HG02571 (cell line): ENCODE data around the gene RHOBTB3.
"Not testable (repeated sequence)": the region's sequence is repeated elsewhere in the genome, so short reads cannot be mapped to it uniquely, and the experiment has no call there.

Experiments
- ATAC-seq: cut with Tn5 transposase; IDR thresholded peaks from one replicate; pipeline ENCODE4 v1.9.1; 2021; ENCODE audit warnings: mild to moderate bottlenecking, moderate library complexity; ENCODE audit not compliant: unreplicated experiment

Gene RHOBTB3

DNA sequence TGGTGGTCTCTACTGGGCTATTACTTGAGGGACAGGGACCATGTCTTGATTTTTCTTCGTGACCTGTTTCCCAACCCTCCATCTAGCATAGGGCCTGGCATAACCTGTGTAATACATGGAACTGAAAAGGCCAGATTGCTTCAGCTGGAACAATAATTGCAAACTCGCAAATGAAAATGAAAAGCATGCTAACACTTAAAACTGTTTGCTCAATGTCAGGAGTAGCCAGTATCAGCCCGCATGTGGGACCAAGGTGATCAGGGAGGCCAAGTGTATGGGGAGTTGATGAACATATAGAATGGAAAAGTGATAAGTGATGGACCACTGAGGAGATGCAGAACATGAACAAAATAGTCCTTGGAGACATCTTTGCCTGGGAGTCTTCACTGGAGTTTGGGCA lies 66.2 kb downstream of the RHOBTB3 start:
- ATAC-seq, result no peak

DNA sequence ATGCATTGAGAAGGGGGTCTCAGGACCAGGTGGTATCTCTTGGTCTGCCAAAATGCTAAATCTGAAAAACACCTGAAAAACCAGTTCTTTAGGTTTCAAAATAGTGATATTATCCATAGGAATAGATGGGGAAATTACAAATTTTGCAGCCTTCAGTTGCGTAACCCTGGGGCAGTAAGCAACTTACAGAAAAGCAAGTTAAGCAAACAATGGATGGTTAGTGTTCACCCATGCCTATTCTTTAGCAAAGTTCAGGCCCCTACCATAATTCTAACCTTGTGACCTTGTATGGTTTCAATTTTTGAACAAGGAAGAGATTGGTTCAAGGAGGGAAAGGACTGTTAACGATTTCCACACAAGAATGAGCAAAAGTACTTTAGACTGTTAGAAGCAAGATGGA lies 66.9 kb downstream of the RHOBTB3 start:
- no peak for ATAC-seq

- no peak for ATAC-seq
These were observed 67.4 kb downstream of the RHOBTB3 start for GRCh38 chr5:95798545-95798944.

DNA sequence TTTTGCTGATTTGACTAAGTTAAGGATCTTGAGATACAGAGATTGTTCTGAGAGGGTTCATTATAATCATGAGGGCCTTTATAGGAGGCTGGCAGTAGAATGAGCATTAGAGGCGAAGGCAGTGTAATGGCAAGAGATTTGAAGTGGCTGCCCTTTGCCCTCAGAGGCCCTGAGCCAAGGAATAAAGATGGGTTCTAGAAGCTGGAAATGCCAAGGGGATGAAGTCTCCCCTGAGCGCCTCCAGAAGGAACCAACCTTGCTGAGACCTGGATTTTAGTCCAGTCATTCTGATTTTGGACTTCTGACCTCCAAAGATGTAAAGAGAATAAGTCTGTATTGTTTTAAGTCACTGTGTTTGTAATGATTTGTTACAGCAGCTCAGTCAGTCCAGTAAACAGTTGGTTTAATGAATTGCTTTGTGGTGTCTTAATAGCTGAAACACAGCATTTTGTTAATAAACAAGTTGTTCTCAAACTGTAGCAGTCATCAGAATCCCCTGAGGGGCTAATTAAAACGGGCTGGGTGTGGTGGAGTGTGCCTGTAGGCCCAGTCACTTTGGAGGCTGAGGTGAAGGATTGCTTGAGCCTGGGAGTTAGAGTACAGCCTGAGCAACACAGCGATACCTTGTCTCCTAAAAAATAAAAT lies 68.2 kb downstream of the RHOBTB3 start:
- no peak for ATAC-seq

DNA sequence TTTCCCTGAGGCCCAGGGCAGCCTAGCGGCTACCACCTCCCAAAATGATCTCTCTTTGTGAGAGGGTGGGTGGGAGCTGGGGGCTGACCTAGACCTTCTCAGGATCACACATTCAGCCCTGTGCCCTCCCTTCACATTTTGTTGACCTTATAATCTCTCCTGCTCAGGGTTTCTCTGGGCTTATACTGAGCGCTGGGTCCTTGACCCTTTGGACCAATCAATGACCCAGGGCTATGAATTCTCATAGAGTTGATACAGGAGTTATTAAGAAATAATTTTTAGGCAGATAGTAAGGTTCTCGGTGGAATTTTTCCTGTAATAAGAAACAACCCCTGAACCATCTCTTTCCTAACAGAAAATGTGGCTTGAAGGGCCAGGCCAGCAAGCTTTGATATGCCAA lies 69.4 kb downstream of the RHOBTB3 start:
- ATAC-seq, result no peak

GRCh38 chr5:95801532-95801931 lies 70.4 kb downstream of the RHOBTB3 start:
- no peak for ATAC-seq

DNA sequence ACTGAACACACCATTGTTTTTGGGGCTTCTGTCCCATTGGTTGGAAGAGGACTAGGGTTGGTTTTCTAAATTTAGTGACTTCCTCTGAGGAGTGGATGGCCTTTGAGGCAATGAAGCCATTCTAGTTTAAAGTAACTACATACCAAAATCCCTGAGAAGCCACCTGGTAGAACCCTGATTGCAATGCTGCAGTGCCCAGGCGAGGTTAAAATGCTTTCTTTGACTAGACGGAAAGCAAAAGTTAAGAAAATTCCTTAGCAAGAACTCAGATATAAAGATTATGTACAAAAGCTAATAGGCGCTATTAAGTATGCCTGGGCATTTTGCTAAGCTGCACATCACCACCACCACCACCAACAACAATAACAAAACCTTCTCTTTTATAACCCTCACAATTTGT lies 70.8 kb downstream of the RHOBTB3 start:
- ATAC-seq, result no peak

DNA sequence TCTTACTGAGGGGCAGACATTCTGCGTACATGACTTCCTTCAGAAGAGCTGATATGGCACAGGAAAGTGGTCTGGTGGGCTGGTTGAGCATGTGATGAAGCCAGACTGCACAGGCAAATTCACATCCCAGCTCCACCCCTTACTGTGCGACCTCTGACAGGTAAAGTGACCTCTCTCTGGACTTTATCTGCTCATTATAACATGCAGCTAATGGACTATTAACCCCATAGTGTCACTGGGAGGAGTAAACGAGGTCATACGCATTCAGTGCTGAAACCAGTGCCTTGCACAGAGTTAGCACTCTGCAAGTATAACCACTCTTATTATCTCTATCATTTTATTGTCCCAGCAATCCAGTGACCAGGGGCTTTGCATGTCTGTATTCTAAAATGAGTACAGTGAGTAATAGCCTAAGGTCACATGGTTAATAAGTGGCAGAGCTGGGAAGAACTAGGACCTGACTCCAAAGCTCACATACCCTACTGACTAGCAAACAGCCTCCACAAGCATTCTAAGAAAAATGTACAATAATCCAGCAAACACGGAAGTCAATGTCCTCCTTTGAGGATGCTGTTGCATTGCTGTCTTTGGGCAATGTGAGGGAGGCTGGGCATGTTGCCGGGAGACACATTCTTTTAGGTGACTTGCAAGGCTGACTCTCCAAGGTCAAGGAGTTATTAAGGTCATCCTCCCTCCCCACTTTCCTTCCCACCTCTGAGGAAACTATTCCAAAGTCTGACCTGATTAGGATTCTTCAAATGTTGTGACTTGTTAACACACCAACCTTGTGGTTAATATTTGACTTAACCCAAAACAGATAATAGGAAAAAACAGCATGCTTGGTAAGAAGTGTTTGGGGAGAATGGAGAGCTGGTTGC lies 72.4 kb downstream of the RHOBTB3 start:
- ATAC-seq, result no peak

DNA sequence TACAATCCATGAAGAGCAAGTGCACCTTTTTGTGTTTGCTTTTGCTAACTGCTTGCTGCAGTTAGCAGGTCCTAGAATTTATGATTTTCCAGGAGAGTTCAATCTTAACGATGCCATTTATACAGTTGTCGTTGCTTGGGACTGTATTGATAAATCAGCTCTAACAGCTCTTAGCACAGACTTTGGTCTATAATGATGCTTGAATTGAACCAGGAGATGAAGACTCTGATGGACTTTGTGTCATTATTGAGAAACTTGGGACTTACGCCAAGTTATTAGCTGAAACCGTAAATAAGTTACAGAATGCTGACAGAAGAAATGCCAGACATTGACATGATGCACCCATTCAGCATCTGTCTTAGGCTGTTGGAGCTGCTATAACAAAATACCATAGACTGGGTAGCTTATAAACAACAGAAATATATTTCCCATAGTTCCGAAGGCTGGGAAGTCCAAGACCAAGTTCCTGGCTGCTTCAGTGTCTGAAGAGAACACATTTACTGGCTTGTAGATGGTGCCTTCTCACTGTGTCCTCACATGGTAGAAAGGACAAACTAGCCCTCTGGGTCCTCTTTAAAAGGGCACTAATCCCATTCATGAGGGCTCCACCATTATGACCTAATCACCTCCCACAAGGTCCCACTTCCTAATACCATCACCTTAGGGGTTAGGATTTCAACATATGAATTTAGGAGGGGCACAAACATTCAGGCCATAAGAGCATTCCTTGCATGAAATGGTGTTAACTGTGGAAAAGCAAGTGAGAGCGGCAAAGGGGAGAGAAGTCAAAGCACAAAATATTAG lies 73.8 kb downstream of the RHOBTB3 start:
- ATAC-seq, result no peak

DNA sequence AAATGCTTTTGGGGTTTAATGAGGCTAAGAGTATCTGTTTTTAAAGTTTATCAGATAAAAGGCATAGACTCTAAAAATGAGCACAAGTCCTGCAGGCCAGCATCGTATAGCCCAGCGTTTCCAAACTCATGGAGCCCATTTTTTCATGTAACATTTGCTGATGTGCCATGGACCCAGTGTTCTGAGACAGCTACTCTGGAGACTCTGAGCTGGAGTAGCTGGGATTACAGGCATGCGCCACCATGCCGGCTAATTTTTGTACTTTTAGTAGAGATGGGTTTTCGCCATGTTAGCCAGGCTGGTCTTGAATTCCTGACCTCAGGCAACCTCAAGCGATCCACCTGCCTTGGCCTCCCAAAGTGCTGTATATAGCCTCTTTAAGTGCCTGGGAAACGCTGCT lies 75.6 kb downstream of the RHOBTB3 start:
- ATAC-seq, result no peak

GRCh38 chr5:95808013-95808685 lies 77.0 kb downstream of the RHOBTB3 start:
- no peak for ATAC-seq

GRCh38 chr5:95808686-95809413 lies 77.7 kb downstream of the RHOBTB3 start:
- peak; percentile 100 for ATAC-seq

DNA sequence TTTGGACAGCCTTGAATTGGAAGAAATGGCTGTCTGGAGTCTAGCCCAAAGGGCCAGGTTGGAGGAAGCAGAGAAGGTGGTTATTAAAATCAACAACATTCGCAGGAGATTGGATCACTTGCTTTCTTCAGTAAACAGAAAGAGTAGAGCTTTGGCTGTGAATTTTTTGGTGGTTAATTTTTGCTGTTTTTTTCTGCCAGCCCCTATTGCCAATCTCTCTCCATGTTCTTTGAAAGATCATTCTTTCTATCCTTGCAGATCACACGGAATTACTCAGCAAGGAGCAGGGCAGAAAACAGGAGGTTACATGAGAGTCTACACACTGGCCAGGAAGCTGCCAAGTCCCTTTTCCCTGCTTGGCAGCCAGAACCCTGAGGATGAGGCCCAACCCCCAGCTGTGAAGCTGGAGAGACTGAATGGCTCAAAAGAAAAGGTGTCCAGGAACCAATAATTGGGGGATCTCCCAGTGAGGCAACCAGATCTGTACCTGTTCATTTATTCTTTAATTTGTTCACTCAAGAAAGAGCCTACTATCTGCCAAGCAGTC lies 78.4 kb downstream of the RHOBTB3 start:
- no peak for ATAC-seq

- no peak for ATAC-seq
These were observed 79.4 kb downstream of the RHOBTB3 start for GRCh38 chr5:95810305-95811125.

- not testable (repeated sequence) for ATAC-seq
These were observed 79.9 kb downstream of the RHOBTB3 start for GRCh38 chr5:95811126-95811423.

DNA sequence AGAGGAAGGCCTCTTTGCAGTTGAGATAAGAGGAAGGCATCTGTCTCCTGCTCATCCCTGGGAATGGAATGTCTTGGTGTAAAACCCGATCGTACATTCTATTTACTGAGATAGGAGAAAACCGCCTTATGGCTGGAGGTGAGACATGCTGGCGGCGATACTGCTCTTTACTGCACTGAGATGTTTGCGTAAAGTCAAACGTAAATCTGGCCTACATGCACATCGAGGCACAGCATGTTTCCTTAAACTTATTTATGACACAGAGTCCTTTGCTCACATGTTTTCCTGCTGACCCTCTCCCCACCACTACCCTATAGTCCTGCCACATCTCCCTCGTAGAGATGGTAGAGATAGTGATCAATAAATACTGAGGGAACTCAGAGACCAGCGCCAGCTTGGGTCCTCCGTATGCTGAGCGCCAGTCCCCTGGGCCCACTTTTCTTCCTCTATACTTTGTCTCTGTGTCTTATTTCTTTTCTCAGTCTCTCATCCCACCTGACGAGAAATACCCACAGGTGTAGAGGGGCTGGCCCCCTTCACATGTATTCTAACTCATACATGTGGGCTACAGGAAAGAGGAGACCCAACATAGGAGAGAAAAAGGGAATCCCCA lies 80.4 kb downstream of the RHOBTB3 start:
- not testable (repeated sequence) for ATAC-seq

GRCh38 chr5:95812074-95812471 lies 80.9 kb downstream of the RHOBTB3 start:
- ATAC-seq, result no peak

DNA sequence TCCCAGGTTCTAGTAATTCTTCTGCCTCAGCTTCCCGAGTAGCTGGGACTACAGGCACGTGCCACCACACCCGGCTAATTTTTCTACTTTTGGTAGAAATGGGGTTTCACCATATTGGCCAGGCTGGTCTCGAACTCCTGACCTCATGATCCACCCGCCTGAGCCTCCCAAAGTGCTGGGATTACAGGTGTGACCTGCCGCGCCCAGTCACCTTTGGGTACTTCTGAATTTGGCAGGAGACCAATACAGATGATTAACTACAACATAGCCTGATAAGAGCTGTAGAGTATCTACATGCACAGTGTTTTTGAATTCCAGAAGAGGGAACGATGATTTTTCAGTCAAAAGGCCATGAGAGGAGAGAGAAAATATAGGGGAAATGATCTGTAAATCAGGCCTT lies 81.9 kb downstream of the RHOBTB3 start:
- not testable (repeated sequence) for ATAC-seq

DNA sequence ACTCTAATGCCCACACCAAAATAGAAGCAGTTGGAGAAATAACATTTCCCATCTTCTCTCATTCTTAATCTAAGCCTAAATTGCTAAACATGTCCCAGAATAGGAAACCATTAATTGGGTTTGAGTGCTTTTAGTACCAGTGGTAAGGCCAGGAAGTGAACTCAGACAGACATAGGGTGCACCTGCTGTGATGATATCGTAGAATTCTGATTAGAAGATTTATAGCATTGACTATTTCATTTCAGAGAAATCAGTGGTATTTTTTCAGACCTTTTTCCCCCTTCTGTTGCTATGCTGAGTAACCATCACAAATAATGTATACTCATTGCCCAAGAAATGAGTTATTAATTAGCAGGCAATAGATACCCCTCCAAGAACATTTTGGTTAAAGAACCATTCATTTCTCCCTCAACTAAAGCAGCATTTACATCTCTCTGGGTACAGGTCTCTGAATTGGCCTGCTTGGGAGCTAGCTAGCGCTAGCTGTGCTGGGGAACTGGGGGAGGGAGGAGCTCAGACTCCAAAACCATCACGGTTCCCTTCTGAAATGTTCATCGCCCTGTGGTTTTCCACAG lies 84.1 kb downstream of the RHOBTB3 start:
- ATAC-seq, result no peak
